IMR-90 (cell line): ENCODE measurements around the gene NOXO1. TPM values are rescaled to one million over a fixed set of nuclear protein-coding genes. Genes with fewer than 3 reads are reported as not detected.
A peak's percentile ranks its signal among the peaks of the same experiment; 100 is the strongest.

ENCODE experiments used
- ATAC-seq: fragments of 200-7000 bp; cut with Tn5 transposase; 2 replicates; pipeline ENCODE4 v1.9.1; 2020; ENCODE audit warnings: low read depth, mild to moderate bottlenecking, moderate library complexity
- BruUV-seq: library from RNA; stranded (reverse); fragments of 400-500 nt; replicated peaks from 2 replicates; lab custom pipeline; 2021; lab: Mats Ljungman, UMichigan
- CTCF ChIA-PET: fragments of 300-600 bp; formaldehyde crosslinking; extraction: SDS; loops from one replicate; lab custom pipeline; 2021; ENCODE audit warnings: antibody characterized with exemption; lab: Yijun Ruan, JAX
- POLR2A ChIA-PET: fragments of 300-600 bp; sonication (Branson Sonifier 250); formaldehyde crosslinking; loops from one replicate; lab custom pipeline; 2022; ENCODE audit warnings: antibody characterized with exemption; ENCODE audit not compliant: unreplicated experiment; lab: Charles Lee
- DNase-seq: peaks from one replicate; pipeline ENCODE4 v3.0.0; 2013
- H2AFZ ChIP-seq: replicated peaks from 2 replicates; pipeline ENCODE3; 2013; ENCODE audit warnings: low read length, mild to moderate bottlenecking; ENCODE audit not compliant: poor library complexity
- H2AK5ac ChIP-seq: 2 replicates; pipeline ENCODE4 v1.6.1; 2013; ENCODE audit warnings: low read depth, low read length, inconsistent platforms
- H2AK9ac ChIP-seq: replicated peaks from 2 replicates; pipeline ENCODE3; 2013; ENCODE audit warnings: mild to moderate bottlenecking, low read depth, low read length, moderate library complexity; ENCODE audit not compliant: poor library complexity
- H2BK120ac ChIP-seq: 2 replicates; pipeline ENCODE4 v1.6.1; 2013; ENCODE audit warnings: low read depth, low read length, inconsistent platforms
- H2BK15ac ChIP-seq: 3 replicates; pipeline ENCODE4 v1.6.1; 2013; ENCODE audit warnings: low read depth, low read length, inconsistent platforms
- H2BK20ac ChIP-seq: 2 replicates; pipeline ENCODE4 v1.6.1; 2013; ENCODE audit warnings: low read depth, mild to moderate bottlenecking, inconsistent platforms, low read length, moderate library complexity
- H2BK5ac ChIP-seq: 2 replicates; pipeline ENCODE4 v1.6.1; 2013; ENCODE audit warnings: mild to moderate bottlenecking, low read depth, low read length, inconsistent platforms; ENCODE audit not compliant: poor library complexity, severe bottlenecking
- H3K14ac ChIP-seq: replicated peaks from 2 replicates; pipeline ENCODE4 v1.6.1; 2013; ENCODE audit warnings: low read depth, low read length, inconsistent platforms
- H3K18ac ChIP-seq: 2 replicates; pipeline ENCODE4 v1.6.1; 2013; ENCODE audit warnings: low read depth, low read length, control low read depth
- H3K23ac ChIP-seq: 2 replicates; pipeline ENCODE4 v1.6.1; 2013; ENCODE audit warnings: low read depth, low read length, inconsistent platforms
- H3K27ac ChIP-seq: 2 replicates; pipeline ENCODE4 v1.5.1; 2013; ENCODE audit warnings: mild to moderate bottlenecking, control low read depth, low read length; ENCODE audit not compliant: insufficient read depth
- H3K27me3 ChIP-seq: 2 replicates; pipeline ENCODE4 v1.6.1; 2013; ENCODE audit warnings: low read length; ENCODE audit not compliant: control insufficient read depth, insufficient read depth
- H3K36me3 ChIP-seq: 2 replicates; pipeline ENCODE4 v1.6.1; 2013; ENCODE audit warnings: low read length, mixed read lengths; ENCODE audit not compliant: control insufficient read depth, insufficient read depth
- H3K4ac ChIP-seq: 2 replicates; pipeline ENCODE4 v1.6.1; 2013; ENCODE audit warnings: low read depth, low read length, inconsistent platforms
- H3K4me1 ChIP-seq: 2 replicates; pipeline ENCODE4 v1.6.1; 2013; ENCODE audit warnings: low read length, mixed read lengths; ENCODE audit not compliant: control insufficient read depth, insufficient read depth
- H3K4me2 ChIP-seq: 2 replicates; pipeline ENCODE4 v1.6.1; 2013; ENCODE audit warnings: low read depth, mild to moderate bottlenecking, control low read depth, low read length, moderate library complexity
- H3K4me3 ChIP-seq: 2 replicates; pipeline ENCODE4 v1.5.1; 2013; ENCODE audit warnings: low read depth, mild to moderate bottlenecking, control low read depth, low read length, moderate library complexity; ENCODE audit not compliant: insufficient read depth
- H3K56ac ChIP-seq: 2 replicates; pipeline ENCODE4 v1.6.1; 2013; ENCODE audit warnings: low read length, inconsistent platforms; ENCODE audit not compliant: insufficient read depth; ENCODE audit errors: extremely low read depth
- H3K79me1 ChIP-seq, 2 experiments: 2 replicates each; pipeline ENCODE4 v1.6.1; 2013; ENCODE audit warnings: low read length in 2 of 2, inconsistent platforms in 1 of 2, low read depth in 1 of 2
- H3K9ac ChIP-seq: 2 replicates; pipeline ENCODE4 v1.6.1; 2013; ENCODE audit warnings: low read depth, low read length, control low read depth
- H3K9me1 ChIP-seq: 2 replicates; pipeline ENCODE4 v1.6.1; 2013; ENCODE audit warnings: low read length, inconsistent platforms; ENCODE audit not compliant: insufficient read depth
- H3K9me3 ChIP-seq: 2 replicates; pipeline ENCODE4 v1.6.1; 2013; ENCODE audit warnings: low read length; ENCODE audit not compliant: control insufficient read depth, insufficient read depth
- H4K20me1 ChIP-seq: 2 replicates; pipeline ENCODE4 v1.6.1; 2013; ENCODE audit warnings: low read length, inconsistent platforms; ENCODE audit not compliant: insufficient read depth
- H4K5ac ChIP-seq: 2 replicates; pipeline ENCODE4 v1.6.1; 2013; ENCODE audit warnings: mild to moderate bottlenecking, low read depth, low read length, control low read depth
- H4K8ac ChIP-seq, 2 experiments: 2 replicates each; pipeline ENCODE4 v1.6.1; 2013; ENCODE audit warnings: low read depth in 2 of 2, low read length in 2 of 2, control low read depth in 1 of 2, inconsistent platforms in 1 of 2
- H4K91ac ChIP-seq: 2 replicates; pipeline ENCODE4 v1.6.1; 2013; ENCODE audit warnings: low read depth, low read length, inconsistent platforms; ENCODE audit not compliant: insufficient read depth
- BHLHE40 ChIP-seq: fragments of 150-350 bp; IDR thresholded peaks from 2 replicates; pipeline ENCODE4 v1.6.1; 2016; ENCODE audit warnings: mild to moderate bottlenecking, low read depth, low read length
- CEBPB ChIP-seq: IDR thresholded peaks from 2 replicates; pipeline ENCODE4 v1.6.1; 2012; ENCODE audit warnings: low read depth, low read length, improper control_type of control experiment
- CHD1 ChIP-seq: IDR thresholded peaks from 2 replicates; pipeline ENCODE4 v1.6.1; 2012; ENCODE audit warnings: low read depth, low read length, improper control_type of control experiment
- MAFK ChIP-seq: IDR thresholded peaks from 2 replicates; pipeline ENCODE4 v1.6.1; 2012; ENCODE audit warnings: low read depth, low read length, improper control_type of control experiment
- MAZ ChIP-seq: IDR thresholded peaks from 2 replicates; pipeline ENCODE4 v1.6.1; 2012; ENCODE audit warnings: low read depth, mild to moderate bottlenecking, low read length, improper control_type of control experiment, moderate library complexity, borderline replicate concordance
- MXI1 ChIP-seq: IDR thresholded peaks from 2 replicates; pipeline ENCODE4 v1.6.1; 2012; ENCODE audit warnings: low read depth, mild to moderate bottlenecking, low read length, moderate library complexity, borderline replicate concordance
- POLR2A ChIP-seq: IDR thresholded peaks from 2 replicates; pipeline ENCODE4 v1.6.1; 2012; ENCODE audit warnings: mild to moderate bottlenecking, low read depth, low read length
- RCOR1 ChIP-seq: IDR thresholded peaks from 2 replicates; pipeline ENCODE4 v1.6.1; 2012; ENCODE audit warnings: mild to moderate bottlenecking, low read length, improper control_type of control experiment; ENCODE audit not compliant: insufficient replicate concordance
- WGBS, 2 experiments: methylation state at CpG; one replicate each; pipeline versions ENCODE4 v1.1.5 to v1.1.7; 2013; ENCODE audit warnings: missing lambda C conversion rate in 2 of 2; ENCODE audit not compliant: insufficient read length in 1 of 2; ENCODE audit errors: extremely low coverage in 2 of 2; 5-methylcytosine and 5-hydroxymethylcytosine counted together
- dilution Hi-C: fragments of 300-500 bp; cut with HindIII; formaldehyde crosslinking; loops from one replicate; pipeline ENCODE4 v1.14.3; 2018; ENCODE audit warnings: low sequenced_read_pairs; ENCODE audit not compliant: unreplicated experiment
- in situ Hi-C: fragments of 300-500 bp; cut with MboI; formaldehyde crosslinking; loops from 3 replicates; pipeline ENCODE4 v1.14.3; 2019; ENCODE audit warnings: low sequenced_read_pairs, inconsistent platforms, mixed read lengths
- intact Hi-C: fragments of 100-400 bp; cut with micrococcal nuclease; formaldehyde crosslinking; loops from 2 replicates; pipeline ENCODE4 v1.10.0; 2022
- polyA plus RNA-seq, 3 experiments: library from polyadenylated mRNA; depleted of rRNA; stranded (reverse); fragments of >200 nt; gene quantifications; 2 replicates each; pipeline ENCODE4 v1.2.3, GENCODE V29; 2012; ENCODE audit warnings: low replicate concordance in 1 of 3
- total RNA-seq: library from RNA; depleted of rRNA; stranded (reverse); fragments of >200 nt; gene quantifications from 2 replicates; pipeline ENCODE4 v1.2.3, GENCODE V29; 2012

The NOXO1 gene
- total and polyA plus RNA-seq, 2 of the 4 experiments (the other 2 are of a cell fraction): 0.56 TPM; not detected in 1

DNA sequence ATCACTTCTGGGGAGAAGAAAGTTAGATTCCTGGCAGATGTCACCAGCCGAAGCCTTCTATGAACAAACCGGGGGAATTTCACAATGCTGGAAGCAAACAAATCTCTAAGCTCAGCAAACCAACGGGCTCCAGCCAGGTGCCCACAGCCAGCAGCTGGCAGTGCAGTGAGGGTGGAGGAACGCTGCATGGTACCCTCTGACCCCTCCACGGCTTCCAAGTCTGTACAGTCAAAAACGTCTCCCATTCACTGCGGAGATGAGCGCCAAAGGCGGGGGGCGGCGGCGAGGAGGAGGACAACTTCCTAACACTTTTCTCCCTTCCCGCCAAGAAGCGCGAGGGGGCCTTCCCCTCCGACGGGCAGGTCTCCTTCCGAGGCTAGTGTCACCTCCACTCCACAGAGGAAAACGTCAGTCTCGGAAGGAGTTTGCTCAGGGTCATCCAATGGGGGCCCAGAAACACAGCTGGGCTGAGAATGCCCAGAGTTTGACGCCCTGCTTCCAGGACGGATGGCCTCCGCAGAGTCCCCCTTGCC, 27.4 kb upstream of the NOXO1 start:
- ChIA-PET CTCF (interaction anchor here (1.4 kb wide), 1 partner anchor 132 kb away, joined by 4 read pairs; no protein-coding TSS in a partner anchor), POLR2A (no interaction called here)
- peak; percentile 3 for ATAC-seq
- H4K5ac ChIP-seq: peak overlapping the region; percentile 40
- intact Hi-C loops (no loop called here), dilution Hi-C loops (no loop called here), in situ Hi-C loops (no loop called here)
- peak overlapping the region; percentile 95 for H3K9ac ChIP-seq
- peak overlapping the region; percentile 83 for H2AK5ac ChIP-seq
- H3K79me1 ChIP-seq: peaks cover 15 to 65% of the 10 kb centered on the region in 2 experiments; a peak in 3 of 4 replicates
- no peak overlapping the region for H2BK15ac ChIP-seq
- H4K20me1 ChIP-seq: peaks cover 55% of the 10 kb centered on the region
- H2AFZ ChIP-seq: peak overlapping the region; percentile 79
- H3K18ac ChIP-seq: no peak overlapping the region
- peak overlapping the region; percentile 60 for H2BK5ac ChIP-seq
- BruUV-seq: no TSS peak
- peak overlapping the region in 1 of 2 experiments; percentile 14; a peak in 1 of 4 replicates for H4K8ac ChIP-seq
- no peak overlapping the region for H2BK20ac ChIP-seq
- no peaks in the 10 kb centered on the region for H3K27me3 ChIP-seq
- peak overlapping the region; percentile 97 for H3K4me2 ChIP-seq
- H3K36me3 ChIP-seq: peaks cover 9% of the 10 kb centered on the region
- H3K56ac ChIP-seq: peak overlapping the region; percentile 71
- H4K91ac ChIP-seq: peak overlapping the region; percentile 24; the same call in 1 of the 2 replicates
- H3K4ac ChIP-seq: peak overlapping the region; percentile 80
- H3K14ac ChIP-seq: peak overlapping the region; percentile 83
- peak overlapping the region; percentile 88 for H3K27ac ChIP-seq
- peak overlapping the region; percentile 95 for H3K23ac ChIP-seq
- DNase-seq: peak; percentile 44
- H3K4me3 ChIP-seq: peak overlapping the region; percentile 75
- TF ChIP-seq POLR2A (0 out of 2 replicates have a peak, but pooled peaks have one; percentile 16), MAFK (0 out of 2 replicates have a peak, but pooled peaks have one; percentile 2), MXI1 (0 out of 2 replicates have a peak, but pooled peaks have one; percentile 33), BHLHE40 (no peak), CEBPB (peak; percentile 78), MAZ (peak; percentile 26; the same call in 1 of the 2 replicates), RCOR1 (no peak), CHD1 (no peak)
- H3K4me1 ChIP-seq: peaks cover 28% of the 10 kb centered on the region
- H3K9me3 ChIP-seq: no peaks in the 10 kb centered on the region
- H3K9me1 ChIP-seq: peaks cover 8% of the 10 kb centered on the region; the same call in 1 of the 2 replicates
- H2AK9ac ChIP-seq: peak overlapping the region; percentile 98
- WGBS, 2 experiments: 3% methylated on average over 13 of the region's 23 CpGs; no CpG with 5 or more reads in 1 of the 2 experiments
- no peak overlapping the region for H2BK120ac ChIP-seq
